Endothelial cell (in vitro differentiated cells): ENCODE data around the gene NOXA1. TPM values are rescaled to one million over a fixed set of nuclear protein-coding genes. Genes with fewer than 3 reads are reported as not detected.
A peak's percentile ranks its signal among the peaks of the same experiment; 100 is the strongest.
"Not testable (repeated sequence)": the region's sequence is repeated elsewhere in the genome, so short reads cannot be mapped to it uniquely, and the experiment has no call there.

Experiments used
- DNase-seq: peaks from one replicate; pipeline ENCODE4 v3.0.0; 2021; ENCODE audit warnings: low spot score
- H3K27ac Mint-ChIP-seq: one replicate; pipeline ENCODE4 v1.8.0; 2021; ENCODE audit warnings: mixed read lengths, inconsistent platforms; ENCODE audit not compliant: unreplicated experiment
- H3K27me3 Mint-ChIP-seq: one replicate; pipeline ENCODE4 v1.8.0; 2021; ENCODE audit warnings: mild to moderate bottlenecking, moderate library complexity, mixed read lengths, inconsistent platforms; ENCODE audit not compliant: unreplicated experiment
- H3K36me3 Mint-ChIP-seq: one replicate; pipeline ENCODE4 v1.8.0; 2021; ENCODE audit warnings: mild to moderate bottlenecking, low read depth, mixed read lengths, inconsistent platforms; ENCODE audit not compliant: unreplicated experiment
- H3K4me1 Mint-ChIP-seq: one replicate; pipeline ENCODE4 v1.8.0; 2021; ENCODE audit warnings: mild to moderate bottlenecking, mixed read lengths, inconsistent platforms; ENCODE audit not compliant: unreplicated experiment
- H3K4me3 Mint-ChIP-seq: one replicate; pipeline ENCODE4 v1.8.0; 2021; ENCODE audit warnings: mild to moderate bottlenecking, mixed read lengths, inconsistent platforms; ENCODE audit not compliant: unreplicated experiment
- H3K9me3 Mint-ChIP-seq: one replicate; pipeline ENCODE4 v1.8.0; 2021; ENCODE audit warnings: mixed read lengths, inconsistent platforms; ENCODE audit not compliant: unreplicated experiment
- CTCF ChIP-seq: fragments of 200-600 bp; sonication (generic); IDR thresholded peaks from one replicate; pipeline ENCODE4 v1.5.0; 2021; ENCODE audit warnings: antibody characterized with exemption; ENCODE audit not compliant: unreplicated experiment
- total RNA-seq: library from RNA; stranded (reverse); fragmentation: NEBNext Ultra II Directional; extraction: Animal tissue kit (Norgen Biotek cat#: 25700); gene quantifications from one replicate; pipeline ENCODE4 v1.2.1, GENCODE V29; 2021; ENCODE audit not compliant: unreplicated experiment

The NOXA1 gene
- total RNA-seq, 1 donor from 2014 or later, result 0.36 TPM

GRCh38 chr9:137447722-137448601, 24.8 kb downstream of the NOXA1 start:
- Mint-ChIP-seq H3K4me1 (no peaks in the 10 kb centered on the region), H3K36me3 (no peaks in the 10 kb centered on the region), H3K9me3 (no peaks in the 10 kb centered on the region), H3K4me3 (no peak overlapping the region), H3K27me3 (peaks cover 12% of the 10 kb centered on the region), H3K27ac (no peak overlapping the region)
- no peak for TF ChIP-seq CTCF
- no peak for DNase-seq

GRCh38 chr9:137448602-137448962, 25.4 kb downstream of the NOXA1 start:
- Mint-ChIP-seq H3K36me3 (no peaks in the 10 kb centered on the region), H3K27me3 (peaks cover 11% of the 10 kb centered on the region), H3K9me3 (no peaks in the 10 kb centered on the region), H3K27ac (no peak overlapping the region), H3K4me1 (no peaks in the 10 kb centered on the region), H3K4me3 (no peak overlapping the region)
- TF ChIP-seq CTCF, result no peak
- DNase-seq, result no peak

- H3K4me3 Mint-ChIP-seq, result no peak overlapping the region
- no peak overlapping the region for H3K27ac Mint-ChIP-seq
- no peak for DNase-seq
- TF ChIP-seq CTCF, result no peak
- peaks cover 11% of the 10 kb centered on the region for H3K27me3 Mint-ChIP-seq
- no peaks in the 10 kb centered on the region for H3K4me1 Mint-ChIP-seq
- no peaks in the 10 kb centered on the region for H3K36me3 Mint-ChIP-seq
- no peaks in the 10 kb centered on the region for H3K9me3 Mint-ChIP-seq
Observed at GRCh38 chr9:137449081-137449844, 26.1 kb downstream of the NOXA1 start.

GRCh38 chr9:137449931-137450538, 26.8 kb downstream of the NOXA1 start:
- Mint-ChIP-seq H3K4me3 (no peak overlapping the region), H3K9me3 (no peaks in the 10 kb centered on the region), H3K4me1 (no peaks in the 10 kb centered on the region), H3K27me3 (peaks cover 7% of the 10 kb centered on the region), H3K36me3 (no peaks in the 10 kb centered on the region), H3K27ac (no peak overlapping the region)
- TF ChIP-seq CTCF, result no peak
- peak; percentile 6 for DNase-seq

GRCh38 chr9:137450539-137451222, 27.5 kb downstream of the NOXA1 start:
- DNase-seq, H3K4me3 Mint-ChIP-seq, H3K27ac Mint-ChIP-seq, H3K9me3 Mint-ChIP-seq, H3K27me3 Mint-ChIP-seq, H3K36me3 Mint-ChIP-seq, H3K4me1 Mint-ChIP-seq: not testable (repeated sequence)

GRCh38 chr9:137451264-137452005, 28.2 kb downstream of the NOXA1 start:
- H3K4me3 Mint-ChIP-seq, H3K27ac Mint-ChIP-seq, H3K9me3 Mint-ChIP-seq, H3K27me3 Mint-ChIP-seq, H3K36me3 Mint-ChIP-seq, DNase-seq, H3K4me1 Mint-ChIP-seq: not testable (repeated sequence)
